HG02623 (cell line): ENCODE data around the gene ATP2A2.
"Not testable (repeated sequence)": the region's sequence is repeated elsewhere in the genome, so short reads cannot be mapped to it uniquely, and the experiment has no call there.

ENCODE experiments used
- ATAC-seq: cut with Tn5 transposase; IDR thresholded peaks from one replicate; pipeline ENCODE4 v1.9.1; 2021; ENCODE audit warnings: moderate library complexity; ENCODE audit not compliant: unreplicated experiment

The ATP2A2 gene

DNA sequence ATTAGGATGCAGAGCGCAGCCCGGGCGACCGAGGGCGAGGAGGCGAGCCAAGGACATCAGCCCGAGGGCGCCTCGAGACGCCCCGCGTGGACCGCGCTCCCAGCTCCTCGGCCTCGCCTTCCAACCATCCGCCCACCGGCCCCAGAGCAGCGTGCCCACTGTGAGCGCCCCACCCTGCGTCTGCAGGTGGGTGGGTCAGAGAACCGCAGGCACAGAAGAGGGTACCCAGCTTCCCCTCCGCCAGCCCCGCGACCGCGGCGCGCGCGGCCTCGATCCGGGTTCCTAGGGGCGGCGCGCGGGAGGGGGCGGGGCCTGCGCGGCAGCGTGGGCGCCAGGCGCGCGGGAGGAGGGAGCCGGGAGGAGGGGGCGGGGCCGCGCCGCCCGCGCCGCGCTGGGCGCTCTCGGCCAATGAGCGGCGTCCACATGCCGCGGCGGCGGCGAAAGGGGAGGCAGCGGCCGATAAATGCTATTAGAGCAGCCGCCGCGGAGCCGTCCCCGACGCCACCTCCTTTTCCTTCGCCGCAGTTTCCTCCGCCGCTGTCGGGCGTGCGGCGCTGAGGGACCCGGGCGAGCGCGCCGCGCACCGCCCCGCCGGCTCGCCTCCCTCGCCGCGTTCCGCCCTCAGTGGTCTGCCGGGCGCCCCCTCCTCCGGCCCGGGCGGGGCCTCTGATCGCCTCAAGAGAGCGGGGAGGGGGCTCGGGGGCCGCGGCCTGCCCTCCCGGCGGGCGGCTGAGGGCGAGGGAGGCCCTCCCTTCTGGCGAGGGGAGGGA, at the start of gene ATP2A2:
Gene ATP2A2 (plus strand): TSS at position 469 of the 770 bp plus-strand sequence. CDS start 543 bp downstream, outside the sequence.
- peak; percentile 71 for ATAC-seq

DNA sequence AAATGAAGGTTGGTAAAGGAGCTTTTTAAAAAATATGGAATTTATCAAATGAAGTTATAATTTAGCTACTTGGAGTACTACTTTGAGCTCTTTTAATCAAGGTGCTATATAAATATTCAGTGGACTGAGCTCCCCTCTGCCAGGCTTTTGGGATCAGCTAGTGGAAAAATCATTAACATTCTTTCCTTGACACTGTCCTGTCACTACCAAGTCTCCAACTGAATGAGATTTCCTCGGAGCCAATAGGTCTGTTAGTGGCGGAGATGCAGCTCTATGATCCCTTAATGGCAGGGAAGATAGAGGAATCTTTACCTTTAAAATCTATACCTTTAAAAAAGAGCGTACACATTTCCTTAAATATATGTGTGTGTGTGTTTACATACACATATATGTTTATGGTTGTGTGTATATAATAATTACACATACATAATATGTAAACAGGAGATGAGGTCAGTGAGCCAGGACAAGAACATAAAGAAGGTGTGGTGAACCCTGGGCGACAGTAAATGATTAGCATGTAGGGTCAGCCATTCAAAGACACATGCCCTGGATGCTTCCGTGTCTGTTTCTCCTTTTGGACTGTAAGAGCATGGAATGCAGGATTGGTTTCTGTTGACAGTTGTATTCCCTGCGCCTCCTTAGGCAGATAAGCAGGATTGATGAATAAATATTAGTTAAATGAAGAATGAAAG, 47.7 kb upstream of the ATP2A2 start:
- no peak for ATAC-seq

DNA sequence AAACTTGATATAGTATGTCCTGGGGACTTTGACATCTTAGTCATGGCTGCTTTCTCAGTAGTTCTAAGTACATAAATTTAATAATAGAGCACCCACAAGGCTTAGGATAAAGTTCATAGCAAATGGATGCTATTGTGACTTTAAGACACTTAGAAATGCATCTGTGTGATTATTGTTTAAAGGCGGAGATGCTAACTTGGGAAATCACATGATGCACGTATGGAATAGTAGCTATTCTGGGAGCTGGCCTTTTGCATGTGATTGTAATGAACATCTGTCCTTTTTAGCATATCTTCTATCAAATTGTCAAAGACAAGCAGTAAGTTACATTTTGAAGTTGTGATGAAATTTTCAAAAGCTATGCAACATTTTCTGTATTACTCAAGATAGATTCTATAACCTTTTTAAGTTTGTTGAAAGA, 46.7 kb upstream of the ATP2A2 start:
- ATAC-seq = no peak

DNA sequence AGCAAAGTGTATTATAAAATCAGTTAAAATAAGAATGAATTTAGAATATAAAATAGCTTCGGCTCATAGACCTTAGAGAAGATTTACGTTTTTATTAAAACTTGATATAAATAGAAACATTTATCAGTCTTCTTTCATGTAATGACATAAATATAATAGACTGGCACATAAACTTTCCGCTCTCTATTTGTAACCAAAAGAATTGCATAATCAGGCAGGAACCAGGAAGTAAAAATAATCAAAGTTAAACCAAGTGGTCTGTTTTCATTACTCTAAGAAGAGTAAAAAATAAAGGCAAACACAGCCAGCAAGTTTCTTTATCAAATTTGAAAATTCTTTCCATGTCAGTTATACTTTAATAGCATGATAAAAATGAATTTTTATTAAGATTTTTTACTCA, 46.3 kb upstream of the ATP2A2 start:
- ATAC-seq = no peak

DNA sequence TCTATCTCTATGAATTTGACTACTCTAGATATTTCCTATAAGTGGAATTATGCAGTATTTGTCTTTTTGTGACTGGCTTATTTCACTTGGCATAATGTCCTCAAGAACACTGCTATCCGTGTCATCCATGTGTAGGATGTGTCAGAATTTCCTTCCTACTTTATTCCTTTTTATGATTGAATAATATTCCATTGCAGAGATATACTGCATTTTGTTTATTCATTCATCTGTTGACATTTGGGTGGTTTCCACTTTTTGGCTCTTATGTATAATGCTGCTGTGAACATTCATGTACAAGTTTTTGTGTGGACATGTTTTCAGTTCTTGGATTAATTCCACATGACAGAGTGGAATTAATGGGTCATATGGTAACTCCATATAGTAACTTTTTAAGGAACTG, 45.7 kb upstream of the ATP2A2 start:
- ATAC-seq = no peak

DNA sequence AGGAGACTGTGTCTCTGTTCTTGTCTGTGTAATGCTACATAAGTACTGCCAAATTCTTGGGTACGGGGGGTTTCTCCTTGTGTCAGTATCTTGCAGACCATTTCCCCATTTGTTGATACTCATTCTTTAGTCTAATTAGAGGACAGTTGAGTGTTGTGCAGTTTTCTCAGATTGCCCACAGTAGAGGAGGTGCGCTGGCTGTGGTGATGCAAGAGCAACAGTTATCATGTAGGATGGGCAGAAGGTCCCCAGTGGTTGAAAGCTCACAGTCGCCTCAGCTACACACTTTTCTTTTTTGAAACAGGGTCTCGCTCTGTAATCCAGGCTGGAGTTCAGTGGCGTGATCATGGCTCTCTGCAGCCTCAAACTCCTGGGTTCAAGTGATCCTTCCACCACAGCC, 37.8 kb upstream of the ATP2A2 start:
- no peak for ATAC-seq

DNA sequence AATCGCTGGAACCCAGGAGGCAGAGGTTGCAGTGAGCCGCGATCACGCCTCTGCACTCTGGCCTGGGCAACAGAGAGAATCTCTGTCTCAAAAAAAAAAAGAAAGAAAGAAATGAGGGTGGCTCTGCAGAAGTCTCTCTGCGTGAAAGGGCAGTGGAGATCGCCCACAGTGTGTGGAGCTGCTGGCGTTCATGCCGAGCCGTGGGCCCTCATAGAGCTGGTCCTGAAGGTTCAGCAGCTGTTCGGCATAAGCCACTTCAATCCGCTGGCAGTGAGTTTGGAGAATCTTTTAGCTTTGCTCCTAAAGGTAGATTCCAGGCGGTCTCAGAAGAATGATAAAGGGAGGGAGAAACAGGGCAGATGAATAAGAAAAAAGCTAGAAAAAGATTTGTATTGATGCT, 36.7 kb upstream of the ATP2A2 start:
- ATAC-seq = no peak

DNA sequence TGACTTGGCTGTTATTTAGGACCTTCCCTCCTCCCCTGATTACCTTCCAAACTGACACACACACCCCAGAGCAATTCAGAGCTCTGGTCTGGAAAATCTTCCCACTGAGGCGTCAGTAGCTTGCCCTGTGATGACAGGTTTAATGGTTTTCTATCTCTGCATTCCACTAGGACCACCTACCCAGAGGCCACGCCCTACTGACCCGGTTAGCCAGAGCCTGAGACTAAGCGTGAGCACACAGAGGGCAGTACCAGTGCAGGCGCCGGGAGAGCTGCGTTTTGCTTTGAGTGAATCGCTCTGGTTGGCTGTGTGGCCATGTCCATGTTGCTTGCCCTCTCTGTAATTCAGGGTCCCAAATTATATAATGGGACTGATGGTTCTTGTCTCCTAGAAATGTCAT, 36.2 kb upstream of the ATP2A2 start:
- ATAC-seq = no peak

DNA sequence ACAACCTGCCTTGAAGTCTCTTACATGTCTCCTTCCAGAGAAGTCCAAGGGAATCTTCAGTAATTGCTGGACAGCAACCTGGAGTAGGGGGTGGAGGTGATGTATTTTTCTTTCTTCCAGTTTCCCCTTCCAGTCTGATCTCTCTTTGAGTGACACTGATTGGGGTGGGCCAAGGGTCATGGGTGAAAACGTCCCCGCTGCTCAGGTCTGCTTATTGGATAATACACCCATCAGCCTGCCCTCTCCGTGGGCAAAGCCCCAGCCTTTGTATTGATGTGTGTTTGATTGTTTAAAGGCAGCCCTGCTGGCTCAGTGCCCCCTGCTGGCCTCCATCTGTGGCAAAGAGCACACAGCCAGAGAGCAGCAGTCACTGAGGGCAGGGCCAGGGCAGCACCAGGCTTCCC, 35.7 kb upstream of the ATP2A2 start:
- no peak for ATAC-seq

DNA sequence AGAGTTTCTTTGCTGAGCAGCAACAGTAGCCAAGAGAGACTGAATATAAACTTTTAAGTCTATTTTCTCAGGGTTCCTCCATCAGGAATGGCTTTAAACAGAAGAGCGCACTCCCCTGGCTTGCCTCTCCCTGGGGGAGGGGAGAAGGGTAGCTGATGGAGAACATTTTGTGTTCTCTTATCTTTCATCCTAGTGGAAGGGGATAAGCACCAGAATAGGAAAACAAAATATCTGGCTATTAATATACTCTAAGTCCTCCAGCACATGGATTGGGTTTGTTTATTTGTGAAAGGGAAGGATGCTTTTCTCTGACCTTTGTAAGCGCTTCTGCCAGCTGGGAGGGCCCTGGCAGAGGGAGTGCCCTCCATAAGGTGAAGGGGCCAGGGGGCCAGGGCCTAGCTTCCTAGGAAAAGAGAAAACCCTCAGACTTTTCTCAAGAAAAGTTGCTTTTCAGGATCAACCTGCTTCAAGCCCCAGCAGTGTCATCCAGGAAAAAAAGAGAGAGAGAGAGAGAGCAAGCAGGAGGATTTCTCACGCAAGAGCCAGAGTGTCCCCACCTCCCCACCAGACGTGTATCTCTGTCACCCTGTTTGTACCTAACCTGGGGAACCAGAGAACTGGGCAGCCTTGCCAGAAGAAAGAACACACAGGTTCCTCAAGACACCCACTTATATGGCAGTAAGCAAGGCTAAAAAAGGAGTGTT, 34.3 kb upstream of the ATP2A2 start:
- ATAC-seq = no peak

DNA sequence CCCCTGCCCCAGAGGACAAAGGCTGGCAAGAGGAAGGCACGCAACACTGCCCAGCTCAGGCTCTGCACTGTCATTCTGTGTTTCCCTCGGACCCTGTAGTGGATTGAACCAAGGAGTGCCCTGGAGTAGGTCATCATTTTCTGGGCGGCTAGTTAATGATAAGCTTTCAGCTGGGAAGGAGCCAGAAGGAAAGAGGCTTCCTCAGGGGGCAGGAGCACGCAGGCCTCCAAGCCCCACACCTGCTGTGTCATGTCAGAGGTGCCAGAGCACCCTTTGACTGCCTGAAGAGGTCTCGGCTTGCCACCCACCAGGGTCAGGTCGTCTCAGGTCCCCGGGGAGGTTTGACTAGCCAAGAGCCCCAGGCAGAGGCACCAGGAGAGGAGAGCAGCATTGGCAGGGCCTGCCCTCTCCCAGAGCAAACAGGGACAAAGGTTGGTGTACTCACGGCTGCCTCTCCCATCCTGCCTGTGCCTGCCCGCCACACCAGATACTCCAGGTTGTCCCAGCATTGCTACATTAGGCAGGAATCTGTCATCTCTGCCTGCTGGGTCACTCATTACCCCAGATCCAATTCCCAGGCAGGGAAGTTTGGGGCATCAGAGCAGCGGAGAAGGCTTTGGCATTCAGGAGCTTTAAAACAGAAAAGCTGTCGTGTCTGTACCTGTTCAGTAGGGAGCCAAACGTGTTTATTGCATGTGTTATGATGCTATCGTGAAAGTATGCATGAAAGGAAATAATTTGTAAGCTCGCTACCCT, 33.5 kb upstream of the ATP2A2 start:
- ATAC-seq = no peak

DNA sequence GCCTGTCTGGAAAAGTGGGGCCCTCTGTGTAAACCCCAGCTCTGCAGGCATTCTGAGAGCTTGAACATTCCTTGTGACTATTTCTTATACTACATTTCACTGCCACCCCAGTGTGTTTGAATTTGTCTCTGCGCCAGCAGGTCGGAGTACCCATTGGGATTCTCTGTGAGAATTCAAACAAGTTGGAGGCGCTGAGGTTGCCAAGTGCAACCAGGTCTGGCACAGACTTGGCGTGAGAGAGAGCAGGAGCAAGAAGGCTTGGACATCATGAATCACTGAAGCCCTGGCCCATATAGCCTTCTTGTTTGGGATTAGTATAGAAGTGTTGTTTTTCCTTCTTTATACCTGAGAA, 33.0 kb upstream of the ATP2A2 start:
- ATAC-seq = no peak

DNA sequence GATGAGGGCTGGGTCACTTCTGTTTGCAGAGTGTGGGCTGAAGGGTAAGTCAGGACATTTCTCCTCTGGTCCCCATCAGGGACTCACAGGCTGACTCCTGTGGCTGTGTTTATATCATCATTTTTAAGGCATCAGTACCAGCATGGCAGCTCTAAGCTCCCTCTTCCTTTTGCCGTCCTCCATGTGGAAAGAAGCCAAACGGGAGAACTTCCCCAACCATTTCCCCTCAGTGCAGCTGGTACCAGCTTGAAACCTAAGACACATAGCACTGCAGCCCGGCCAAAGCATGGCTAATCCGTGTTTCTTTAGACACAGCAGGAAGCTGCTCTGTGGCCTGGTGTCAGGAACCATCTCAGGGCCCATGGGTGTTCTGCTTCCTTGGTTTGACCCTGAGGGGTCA, 31.9 kb upstream of the ATP2A2 start:
- ATAC-seq = no peak

DNA sequence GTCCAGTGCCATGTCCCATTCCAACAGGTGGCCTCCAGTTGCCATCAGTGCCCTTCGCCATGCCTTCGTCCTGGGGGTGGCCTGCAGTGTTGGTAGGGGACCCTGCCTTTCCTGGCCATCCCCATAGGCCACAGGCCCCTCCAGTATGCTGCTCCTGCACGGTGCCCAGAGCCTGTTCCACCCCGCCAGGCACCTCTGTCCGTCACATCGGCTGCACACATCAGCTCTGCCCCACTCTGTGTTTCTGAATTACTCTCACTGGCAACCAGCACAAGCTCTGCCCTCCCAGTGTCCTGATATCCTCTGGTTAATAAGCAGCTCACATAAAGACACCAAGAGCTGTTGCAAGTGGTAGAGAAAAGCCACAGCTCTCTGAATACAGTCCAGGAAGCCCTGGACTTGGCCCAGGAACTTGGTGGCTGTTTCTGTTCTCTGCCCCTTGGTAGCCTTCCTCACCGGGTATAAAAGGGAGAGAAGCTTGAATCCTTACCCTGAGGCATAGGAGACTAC, 31.3 kb upstream of the ATP2A2 start:
- ATAC-seq = no peak

DNA sequence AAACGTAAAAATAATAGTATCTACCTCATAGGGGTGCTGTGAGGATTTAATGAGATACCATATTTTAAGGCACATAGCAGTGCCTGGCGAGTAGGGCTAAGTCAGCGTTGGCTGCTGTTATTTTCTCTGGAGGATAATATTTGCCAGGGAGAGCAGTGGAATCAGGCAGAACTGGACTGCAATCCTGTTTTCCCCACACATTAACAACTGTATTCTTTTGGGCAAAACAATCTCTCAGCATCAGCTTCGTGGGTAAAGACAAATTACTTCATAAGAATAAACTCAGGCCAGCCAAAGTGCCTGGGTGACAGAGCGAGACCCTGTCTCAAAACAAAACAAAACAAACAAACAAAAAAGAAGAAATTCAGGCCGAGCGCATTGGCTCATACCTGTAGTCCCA, 29.7 kb upstream of the ATP2A2 start:
- ATAC-seq = no peak

DNA sequence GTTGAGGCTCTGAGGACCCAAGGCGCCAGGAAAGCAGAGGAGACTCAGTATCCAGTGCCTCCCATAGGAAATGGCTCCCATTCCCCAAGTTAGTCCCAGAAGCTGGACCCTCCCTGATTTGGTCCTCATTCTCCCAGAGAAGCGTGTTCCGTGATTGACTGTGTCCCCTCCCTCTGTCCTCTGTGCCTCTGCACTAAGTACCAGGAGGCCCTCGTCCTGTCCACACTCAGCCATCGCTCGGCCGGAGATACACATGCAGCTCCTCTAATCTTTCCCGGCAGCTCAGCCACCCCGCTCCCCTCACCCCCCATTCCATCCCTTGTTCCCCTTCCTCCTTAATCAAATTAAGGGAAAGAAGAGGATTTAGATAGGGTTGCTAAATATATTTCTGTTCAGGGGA, 28.3 kb upstream of the ATP2A2 start:
- no peak for ATAC-seq

DNA sequence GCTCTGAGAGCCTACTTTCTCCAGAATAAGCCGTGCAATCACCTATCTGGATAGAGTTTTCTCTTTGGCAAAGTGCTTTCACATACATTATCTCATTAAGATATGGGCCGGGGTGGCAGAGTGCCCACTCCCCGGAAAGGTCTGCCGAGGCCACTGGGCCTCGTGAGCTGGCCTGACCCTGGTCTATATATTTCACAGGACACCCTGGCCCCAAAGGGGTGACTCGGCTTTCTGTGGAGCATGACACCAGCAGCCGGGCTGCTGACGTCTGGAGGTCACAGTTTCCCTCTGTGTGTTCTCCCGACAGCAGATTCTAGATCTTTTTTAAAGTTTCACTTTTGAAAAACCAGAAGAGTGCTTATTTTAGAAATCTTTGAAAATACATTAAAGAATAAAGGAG, 27.9 kb upstream of the ATP2A2 start:
- ATAC-seq = no peak

DNA sequence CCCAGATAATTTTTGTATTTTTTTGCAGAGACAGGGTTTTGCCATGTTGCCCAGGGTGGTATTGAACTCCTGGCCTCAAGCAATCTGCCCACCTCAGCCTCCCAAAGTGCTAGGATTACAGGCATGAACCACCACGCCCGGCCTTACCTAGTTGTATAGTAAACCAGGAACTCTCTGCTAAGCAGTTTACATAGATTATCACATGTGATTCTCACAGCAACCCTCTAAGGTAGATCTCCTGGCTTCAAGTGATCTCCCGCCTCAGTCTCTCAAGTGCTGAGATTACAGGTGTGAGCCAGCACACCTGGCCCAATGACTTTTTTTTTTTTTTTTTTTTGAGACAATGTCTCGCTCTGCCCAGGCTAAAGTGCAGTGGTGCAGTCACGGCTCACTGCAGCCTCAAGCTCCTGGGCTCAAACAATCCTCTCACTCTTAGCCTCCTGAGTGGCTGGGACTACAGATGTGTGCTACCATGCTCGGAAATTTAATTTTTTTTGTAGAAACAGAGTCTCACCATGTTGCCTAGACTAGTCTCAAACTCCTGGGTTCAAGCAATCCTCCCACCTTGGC, 26.0 kb upstream of the ATP2A2 start:
- ATAC-seq = no peak

DNA sequence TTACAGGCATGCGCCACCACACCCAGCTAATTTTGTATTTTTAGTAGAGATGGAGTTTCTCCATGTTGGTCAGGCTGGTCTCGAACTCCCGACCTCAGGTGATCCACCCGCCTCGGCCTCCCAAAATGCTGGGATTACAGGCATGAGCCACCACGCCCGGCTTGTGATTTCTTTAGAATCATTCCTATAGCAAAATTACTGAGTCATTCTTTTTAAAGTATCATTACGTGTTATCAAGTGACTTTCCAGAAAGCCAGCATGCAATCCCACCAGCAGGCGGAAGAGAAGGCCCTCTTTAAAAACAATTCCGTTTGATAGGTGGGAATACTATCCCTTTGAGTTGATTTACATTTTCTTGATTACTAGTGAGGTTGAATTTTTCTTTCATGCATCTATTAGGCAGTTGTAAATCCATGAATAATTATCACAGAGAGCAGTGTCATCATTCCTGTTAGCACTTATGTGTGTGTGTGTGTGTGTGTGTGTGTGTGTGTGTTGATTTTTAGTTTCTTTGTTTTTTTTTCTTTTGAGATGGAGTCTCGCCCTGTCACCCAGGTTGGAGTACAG, 25.1 kb upstream of the ATP2A2 start:
- not testable (repeated sequence) for ATAC-seq

DNA sequence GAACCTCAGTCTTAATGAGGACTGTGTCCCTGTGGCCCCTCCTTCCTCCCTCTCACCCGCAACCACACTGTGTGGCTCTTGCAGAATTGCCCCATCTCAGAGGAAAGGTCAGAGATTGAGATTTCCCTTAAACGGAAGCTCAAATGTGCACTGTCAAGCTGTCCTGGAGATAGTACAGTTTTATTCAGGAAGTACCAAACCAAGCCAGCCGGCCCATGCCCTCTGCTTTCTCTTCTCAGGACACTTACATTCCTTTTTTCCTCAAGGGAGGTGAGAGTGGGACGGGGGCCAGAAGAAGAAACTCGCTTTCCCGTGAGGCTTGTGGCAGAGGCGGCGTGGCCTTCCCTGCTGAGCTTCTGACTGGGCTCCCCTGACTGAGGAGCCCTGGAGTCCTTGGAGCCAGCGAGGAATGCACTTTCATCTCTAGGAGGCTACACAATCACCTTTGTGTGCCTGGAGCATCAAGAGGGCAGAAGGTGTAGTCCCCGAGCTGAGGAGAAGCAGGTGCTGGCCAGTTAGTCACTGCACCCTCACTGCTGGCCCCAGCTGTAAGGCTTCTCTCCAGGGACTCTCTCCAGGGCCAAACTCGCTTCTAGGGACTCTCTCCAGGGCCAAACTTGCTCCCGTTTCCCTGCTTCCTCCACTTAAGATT, 24.1 kb upstream of the ATP2A2 start:
- ATAC-seq = no peak
